HG03565 (cell line): ENCODE data around the gene CXorf65.

Source experiments
- ATAC-seq: cut with Tn5 transposase; IDR thresholded peaks from one replicate; pipeline ENCODE4 v1.9.1; 2021; ENCODE audit warnings: mild to moderate bottlenecking, moderate library complexity; ENCODE audit not compliant: unreplicated experiment

The CXorf65 gene

GRCh38 chrX:71068044-71068918 is 38.3 kb downstream of the CXorf65 start, which contains the start of gene SNX12:
Gene SNX12, minus strand, starts transcription at chrX:71068334. Its CDS starts 28 bp downstream, at chrX:71068306.
- peak; percentile 97 for ATAC-seq

- peak; percentile 2 for ATAC-seq
These were observed 38.9 kb downstream of the CXorf65 start for GRCh38 chrX:71067712-71068043.

GRCh38 chrX:71067089-71067488 is 39.5 kb downstream of the CXorf65 start:
- ATAC-seq: no peak

GRCh38 chrX:71060127-71060526 is 46.4 kb downstream of the CXorf65 start:
- no peak for ATAC-seq

- no peak for ATAC-seq
These were observed 48.6 kb downstream of the CXorf65 start for GRCh38 chrX:71057848-71058530.

- no peak for ATAC-seq
These were observed 49.7 kb downstream of the CXorf65 start for GRCh38 chrX:71056867-71057266.
